GM12878 (cell line): ENCODE data around the gene FAM229A.

Experiments
- CHD1 ChIP-seq: IDR thresholded peaks from 2 replicates; pipeline ENCODE4 v1.6.1; 2012; ENCODE audit warnings: low read depth, low read length, improper control_type of control experiment
- CREB1 ChIP-seq: IDR thresholded peaks from 2 replicates; pipeline ENCODE4 v1.6.1; 2012; ENCODE audit warnings: low read depth, mild to moderate bottlenecking, inconsistent platforms
- EP300 ChIP-seq, 2 experiments: fragments of 150-350 bp in 1 of 2; IDR thresholded peaks; 2 replicates each; pipeline ENCODE4 v1.6.1; 2011 to 2012; ENCODE audit warnings: low read depth in 2 of 2, low read length in 2 of 2, borderline replicate concordance in 1 of 2, improper control_type of control experiment in 1 of 2, inconsistent platforms in 1 of 2; ENCODE audit not compliant: control insufficient read depth in 1 of 2
- GABPA ChIP-seq: IDR thresholded peaks from 2 replicates; pipeline ENCODE4 v1.6.1; 2014; ENCODE audit warnings: antibody characterized with exemption, low read depth, mild to moderate bottlenecking, inconsistent platforms
- POLR2A ChIP-seq: IDR thresholded peaks from 2 replicates; pipeline ENCODE4 v1.6.1; 2011; ENCODE audit warnings: low read depth, mild to moderate bottlenecking, low read length
- YY1 ChIP-seq: IDR thresholded peaks from 2 replicates; pipeline ENCODE4 v1.6.1; 2011; ENCODE audit warnings: low read depth, mild to moderate bottlenecking, low read length
- TF ChIP-seq, protein P1 (sequence below), 3 experiments: IDR thresholded peaks in 2 of 3; conservative IDR thresholded peaks in 1 of 3; 2 replicates each; pipeline ENCODE4 v1.5.1; 2011; ENCODE audit warnings: low read depth in 3 of 3, low read length in 3 of 3, mild to moderate bottlenecking in 3 of 3, control low read depth in 2 of 3, moderate library complexity in 2 of 3, inconsistent platforms in 1 of 3, mixed read lengths in 1 of 3; ENCODE audit not compliant: control insufficient read depth in 2 of 3, insufficient read depth in 1 of 3; ENCODE audit errors: extremely low read depth in 1 of 3
- TF ChIP-seq, protein P2 (sequence below): fragments of 450-650 bp; IDR thresholded peaks from 2 replicates; pipeline ENCODE4 v1.6.1; 2018; ENCODE audit warnings: borderline replicate concordance, mild to moderate bottlenecking; ENCODE audit not compliant: partially characterized antibody

DNA sequence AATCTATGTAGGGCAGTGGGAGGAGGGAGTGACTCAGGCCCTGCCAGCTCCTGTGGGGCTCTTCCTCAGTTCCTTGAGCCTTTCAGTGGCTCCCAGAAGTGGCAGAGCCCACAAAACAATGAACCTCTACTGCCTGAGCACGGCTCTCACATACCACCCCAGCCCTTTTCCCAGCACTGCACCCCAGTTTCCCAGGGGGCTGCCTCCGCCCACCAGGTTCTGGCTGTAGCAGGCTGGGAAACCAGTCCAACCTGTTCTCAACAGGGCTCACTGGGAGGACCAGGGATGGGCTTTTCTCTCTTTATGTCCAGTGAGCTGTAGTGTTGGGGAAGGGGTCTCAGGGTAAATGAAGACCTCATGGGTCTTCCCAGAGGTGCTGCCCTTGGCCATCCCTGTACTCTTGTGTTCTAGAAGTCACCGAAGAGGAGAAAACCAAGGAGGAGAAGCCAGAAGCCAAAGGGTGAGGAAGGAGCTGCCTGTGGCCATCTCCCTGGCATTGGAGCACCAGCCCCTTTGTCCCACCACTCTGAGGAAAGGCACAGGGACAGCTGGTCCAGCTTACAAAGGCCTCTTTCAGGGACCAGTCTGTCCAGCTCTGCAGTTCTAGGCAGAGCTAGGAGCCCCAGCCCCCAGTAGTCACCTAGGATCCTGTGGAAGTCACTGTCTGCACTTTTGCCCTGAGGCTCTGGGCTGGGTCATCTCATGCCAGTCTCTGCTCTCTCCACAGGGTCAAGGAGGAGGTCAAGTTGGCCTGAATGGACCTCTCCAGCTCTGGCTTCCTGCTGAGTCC lies 29.8 kb downstream of the FAM229A start:
- TF ChIP-seq CHD1: no peak
- no peak for TF ChIP-seq YY1
- TF ChIP-seq, protein P1, sequence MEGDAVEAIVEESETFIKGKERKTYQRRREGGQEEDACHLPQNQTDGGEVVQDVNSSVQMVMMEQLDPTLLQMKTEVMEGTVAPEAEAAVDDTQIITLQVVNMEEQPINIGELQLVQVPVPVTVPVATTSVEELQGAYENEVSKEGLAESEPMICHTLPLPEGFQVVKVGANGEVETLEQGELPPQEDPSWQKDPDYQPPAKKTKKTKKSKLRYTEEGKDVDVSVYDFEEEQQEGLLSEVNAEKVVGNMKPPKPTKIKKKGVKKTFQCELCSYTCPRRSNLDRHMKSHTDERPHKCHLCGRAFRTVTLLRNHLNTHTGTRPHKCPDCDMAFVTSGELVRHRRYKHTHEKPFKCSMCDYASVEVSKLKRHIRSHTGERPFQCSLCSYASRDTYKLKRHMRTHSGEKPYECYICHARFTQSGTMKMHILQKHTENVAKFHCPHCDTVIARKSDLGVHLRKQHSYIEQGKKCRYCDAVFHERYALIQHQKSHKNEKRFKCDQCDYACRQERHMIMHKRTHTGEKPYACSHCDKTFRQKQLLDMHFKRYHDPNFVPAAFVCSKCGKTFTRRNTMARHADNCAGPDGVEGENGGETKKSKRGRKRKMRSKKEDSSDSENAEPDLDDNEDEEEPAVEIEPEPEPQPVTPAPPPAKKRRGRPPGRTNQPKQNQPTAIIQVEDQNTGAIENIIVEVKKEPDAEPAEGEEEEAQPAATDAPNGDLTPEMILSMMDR (IDR thresholded peaks at IDR 0.05 in 2 of 3, conservative IDR thresholded peaks at IDR 0.05 in 1 of 3; ENCODE audit: control insufficient read depth in 2 of 3, extremely low read depth in 1 of 3, insufficient read depth in 1 of 3, low read depth in 3 of 3, low read length in 3 of 3): no peak
- no peak for TF ChIP-seq CREB1
- no peak for TF ChIP-seq GABPA
- peak; percentile 67 for TF ChIP-seq POLR2A
- TF ChIP-seq EP300 (IDR thresholded peaks at IDR 0.05; ENCODE audit: borderline replicate concordance in 1 of 2, control insufficient read depth in 1 of 2, low read depth in 2 of 2, low read length in 2 of 2): no peak
- TF ChIP-seq, protein P2, sequence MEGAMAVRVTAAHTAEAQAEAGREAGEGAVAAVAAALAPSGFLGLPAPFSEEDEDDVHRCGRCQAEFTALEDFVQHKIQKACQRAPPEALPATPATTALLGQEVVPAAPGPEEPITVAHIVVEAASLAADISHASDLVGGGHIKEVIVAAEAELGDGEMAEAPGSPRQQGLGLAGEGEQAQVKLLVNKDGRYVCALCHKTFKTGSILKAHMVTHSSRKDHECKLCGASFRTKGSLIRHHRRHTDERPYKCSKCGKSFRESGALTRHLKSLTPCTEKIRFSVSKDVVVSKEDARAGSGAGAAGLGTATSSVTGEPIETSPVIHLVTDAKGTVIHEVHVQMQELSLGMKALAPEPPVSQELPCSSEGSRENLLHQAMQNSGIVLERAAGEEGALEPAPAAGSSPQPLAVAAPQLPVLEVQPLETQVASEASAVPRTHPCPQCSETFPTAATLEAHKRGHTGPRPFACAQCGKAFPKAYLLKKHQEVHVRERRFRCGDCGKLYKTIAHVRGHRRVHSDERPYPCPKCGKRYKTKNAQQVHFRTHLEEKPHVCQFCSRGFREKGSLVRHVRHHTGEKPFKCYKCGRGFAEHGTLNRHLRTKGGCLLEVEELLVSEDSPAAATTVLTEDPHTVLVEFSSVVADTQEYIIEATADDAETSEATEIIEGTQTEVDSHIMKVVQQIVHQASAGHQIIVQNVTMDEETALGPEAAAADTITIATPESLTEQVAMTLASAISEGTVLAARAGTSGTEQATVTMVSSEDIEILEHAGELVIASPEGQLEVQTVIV: no peak
